ENCODE measurements around the gene TMEM51. TPM values are rescaled to one million over a fixed set of nuclear protein-coding genes. Genes with fewer than 3 reads are reported as not detected.

The TMEM51 gene
- total and polyA plus RNA-seq, 2 of the 13 experiments (the other 11 are each of a cell fraction or from before 2014, with no cell fraction given) = 12.2 to 22.3 TPM

DNA sequence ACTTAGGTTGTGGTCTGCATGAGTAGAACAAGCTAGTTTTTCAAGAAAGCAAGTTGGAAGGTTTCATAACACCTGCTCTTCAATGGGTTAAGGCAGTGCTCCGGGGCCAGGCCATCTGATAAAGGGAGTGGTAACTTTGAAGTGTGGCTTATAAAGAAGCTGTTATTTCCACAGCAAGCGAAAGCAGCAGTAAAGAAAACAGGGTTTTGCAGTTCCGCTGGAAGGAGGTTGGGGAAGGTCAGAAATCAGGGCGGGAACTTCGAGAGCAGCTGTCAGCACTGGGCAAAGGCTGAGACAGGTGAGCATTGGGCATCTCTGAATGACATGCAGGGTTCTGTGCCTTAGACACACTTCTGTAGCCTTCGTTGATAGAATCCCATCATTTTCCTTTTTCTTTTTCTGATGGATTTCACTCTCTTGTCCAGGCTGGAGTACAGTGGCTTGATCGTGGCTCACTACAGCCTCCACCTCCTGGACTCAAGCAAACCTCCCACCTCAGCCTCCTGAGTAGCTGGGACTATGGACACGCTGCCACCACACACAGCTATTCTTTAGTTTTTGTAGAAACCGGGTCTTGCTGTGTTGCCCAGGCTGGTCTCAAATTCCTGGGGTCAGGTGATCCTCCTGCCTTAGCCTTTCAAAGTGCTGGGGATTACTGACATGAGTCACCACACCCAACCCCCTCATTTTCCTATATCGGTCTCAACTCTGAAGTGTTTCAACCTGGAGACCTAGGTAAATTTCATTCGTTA, 20.5 kb downstream of the TMEM51 start (continued):
- TF ChIP-seq GATA4 (IDR thresholded peaks at IDR 0.05; ENCODE audit: borderline replicate concordance, low read depth) (peak; percentile 57; the same call in 1 of the 2 replicates), NKX3-1 (CRISPR knock-in tag; IDR thresholded peaks at IDR 0.05) (0 out of 2 replicates have a peak, but pooled peaks have one; percentile 29), ZFP62 (CRISPR knock-in tag; IDR thresholded peaks at IDR 0.05) (no peak), MED1 (CRISPR knock-in tag; IDR thresholded peaks at IDR 0.05) (peak; percentile 69), CAMTA2 (CRISPR knock-in tag; IDR thresholded peaks at IDR 0.05; ENCODE audit: borderline replicate concordance) (no peak), SALL1 (CRISPR knock-in tag; IDR thresholded peaks at IDR 0.05) (peak; percentile 57), ZBTB21 (CRISPR knock-in tag; IDR thresholded peaks at IDR 0.05) (no peak), ZNF7 (CRISPR knock-in tag; IDR thresholded peaks at IDR 0.05) (peak; percentile 48; the same call in 1 of the 2 replicates), MTF2 (CRISPR knock-in tag; IDR thresholded peaks at IDR 0.05; ENCODE audit: borderline replicate concordance) (no peak), ZNF567 (CRISPR knock-in tag; IDR thresholded peaks at IDR 0.05; ENCODE audit: borderline replicate concordance) (no peak), ZNF432 (CRISPR knock-in tag; IDR thresholded peaks at IDR 0.05; ENCODE audit: borderline replicate concordance) (no peak), DNMT3B (CRISPR knock-in tag; conservative IDR thresholded peaks at IDR 0.05) (no peak), SOX5 (CRISPR knock-in tag; IDR thresholded peaks at IDR 0.05; ENCODE audit: borderline replicate concordance) (peak; percentile 44; the same call in 1 of the 2 replicates), ZNF292 (CRISPR knock-in tag; IDR thresholded peaks at IDR 0.05; ENCODE audit: borderline replicate concordance, low read depth) (peak; percentile 62; the same call in 1 of the 2 replicates), ZNF768 (CRISPR knock-in tag; IDR thresholded peaks at IDR 0.05) (no peak), ZNF569 (CRISPR knock-in tag; IDR thresholded peaks at IDR 0.05; ENCODE audit: borderline replicate concordance) (no peak), ZNF792 (CRISPR knock-in tag; IDR thresholded peaks at IDR 0.05) (no peak), JDP2 (CRISPR knock-in tag; IDR thresholded peaks at IDR 0.05; ENCODE audit: borderline replicate concordance) (no peak), ATF7 (IDR thresholded peaks at IDR 0.05) (no peak), ATF7 (CRISPR knock-in tag; IDR thresholded peaks at IDR 0.05) (no peak), ZFP36L1 (CRISPR knock-in tag; IDR thresholded peaks at IDR 0.05) (no peak), CHD2 (IDR thresholded peaks at IDR 0.05; ENCODE audit: low read depth, low read length) (no peak)
- TF ChIP-seq, protein P1, sequence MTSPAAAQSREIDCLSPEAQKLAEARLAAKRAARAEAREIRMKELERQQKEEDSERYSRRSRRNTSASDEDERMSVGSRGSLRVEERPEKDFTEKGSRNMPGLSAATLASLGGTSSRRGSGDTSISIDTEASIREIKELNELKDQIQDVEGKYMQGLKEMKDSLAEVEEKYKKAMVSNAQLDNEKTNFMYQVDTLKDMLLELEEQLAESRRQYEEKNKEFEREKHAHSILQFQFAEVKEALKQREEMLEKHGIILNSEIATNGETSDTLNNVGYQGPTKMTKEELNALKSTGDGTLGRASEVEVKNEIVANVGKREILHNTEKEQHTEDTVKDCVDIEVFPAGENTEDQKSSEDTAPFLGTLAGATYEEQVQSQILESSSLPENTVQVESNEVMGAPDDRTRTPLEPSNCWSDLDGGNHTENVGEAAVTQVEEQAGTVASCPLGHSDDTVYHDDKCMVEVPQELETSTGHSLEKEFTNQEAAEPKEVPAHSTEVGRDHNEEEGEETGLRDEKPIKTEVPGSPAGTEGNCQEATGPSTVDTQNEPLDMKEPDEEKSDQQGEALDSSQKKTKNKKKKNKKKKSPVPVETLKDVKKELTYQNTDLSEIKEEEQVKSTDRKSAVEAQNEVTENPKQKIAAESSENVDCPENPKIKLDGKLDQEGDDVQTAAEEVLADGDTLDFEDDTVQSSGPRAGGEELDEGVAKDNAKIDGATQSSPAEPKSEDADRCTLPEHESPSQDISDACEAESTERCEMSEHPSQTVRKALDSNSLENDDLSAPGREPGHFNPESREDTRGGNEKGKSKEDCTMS (CRISPR knock-in tag; conservative IDR thresholded peaks at IDR 0.05) = no peak
- TF ChIP-seq, protein P2, sequence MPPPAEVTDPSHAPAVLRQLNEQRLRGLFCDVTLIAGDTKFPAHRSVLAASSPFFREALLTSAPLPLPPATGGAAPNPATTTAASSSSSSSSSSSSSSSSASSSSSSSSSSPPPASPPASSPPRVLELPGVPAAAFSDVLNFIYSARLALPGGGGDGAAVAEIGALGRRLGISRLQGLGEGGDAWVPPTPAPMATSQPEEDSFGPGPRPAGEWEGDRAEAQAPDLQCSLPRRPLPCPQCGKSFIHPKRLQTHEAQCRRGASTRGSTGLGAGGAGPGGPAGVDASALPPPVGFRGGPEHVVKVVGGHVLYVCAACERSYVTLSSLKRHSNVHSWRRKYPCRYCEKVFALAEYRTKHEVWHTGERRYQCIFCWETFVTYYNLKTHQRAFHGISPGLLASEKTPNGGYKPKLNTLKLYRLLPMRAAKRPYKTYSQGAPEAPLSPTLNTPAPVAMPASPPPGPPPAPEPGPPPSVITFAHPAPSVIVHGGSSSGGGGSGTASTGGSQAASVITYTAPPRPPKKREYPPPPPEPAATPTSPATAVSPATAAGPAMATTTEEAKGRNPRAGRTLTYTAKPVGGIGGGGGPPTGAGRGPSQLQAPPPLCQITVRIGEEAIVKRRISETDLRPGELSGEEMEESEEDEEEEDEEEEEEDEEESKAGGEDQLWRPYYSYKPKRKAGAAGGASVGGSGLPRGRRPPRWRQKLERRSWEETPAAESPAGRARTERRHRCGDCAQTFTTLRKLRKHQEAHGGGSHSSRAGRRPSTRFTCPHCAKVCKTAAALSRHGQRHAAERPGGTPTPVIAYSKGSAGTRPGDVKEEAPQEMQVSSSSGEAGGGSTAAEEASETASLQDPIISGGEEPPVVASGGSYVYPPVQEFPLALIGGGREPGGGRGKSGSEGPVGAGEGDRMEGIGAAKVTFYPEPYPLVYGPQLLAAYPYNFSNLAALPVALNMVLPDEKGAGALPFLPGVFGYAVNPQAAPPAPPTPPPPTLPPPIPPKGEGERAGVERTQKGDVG (CRISPR knock-in tag; IDR thresholded peaks at IDR 0.05; ENCODE audit: borderline replicate concordance) = no peak
- TF ChIP-seq, protein P3, sequence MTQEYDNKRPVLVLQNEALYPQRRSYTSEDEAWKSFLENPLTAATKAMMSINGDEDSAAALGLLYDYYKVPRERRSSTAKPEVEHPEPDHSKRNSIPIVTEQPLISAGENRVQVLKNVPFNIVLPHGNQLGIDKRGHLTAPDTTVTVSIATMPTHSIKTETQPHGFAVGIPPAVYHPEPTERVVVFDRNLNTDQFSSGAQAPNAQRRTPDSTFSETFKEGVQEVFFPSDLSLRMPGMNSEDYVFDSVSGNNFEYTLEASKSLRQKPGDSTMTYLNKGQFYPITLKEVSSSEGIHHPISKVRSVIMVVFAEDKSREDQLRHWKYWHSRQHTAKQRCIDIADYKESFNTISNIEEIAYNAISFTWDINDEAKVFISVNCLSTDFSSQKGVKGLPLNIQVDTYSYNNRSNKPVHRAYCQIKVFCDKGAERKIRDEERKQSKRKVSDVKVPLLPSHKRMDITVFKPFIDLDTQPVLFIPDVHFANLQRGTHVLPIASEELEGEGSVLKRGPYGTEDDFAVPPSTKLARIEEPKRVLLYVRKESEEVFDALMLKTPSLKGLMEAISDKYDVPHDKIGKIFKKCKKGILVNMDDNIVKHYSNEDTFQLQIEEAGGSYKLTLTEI (CRISPR knock-in tag; conservative IDR thresholded peaks at IDR 0.05) = no peak
